ENCODE measurements around the gene PNPLA2.

DNA sequence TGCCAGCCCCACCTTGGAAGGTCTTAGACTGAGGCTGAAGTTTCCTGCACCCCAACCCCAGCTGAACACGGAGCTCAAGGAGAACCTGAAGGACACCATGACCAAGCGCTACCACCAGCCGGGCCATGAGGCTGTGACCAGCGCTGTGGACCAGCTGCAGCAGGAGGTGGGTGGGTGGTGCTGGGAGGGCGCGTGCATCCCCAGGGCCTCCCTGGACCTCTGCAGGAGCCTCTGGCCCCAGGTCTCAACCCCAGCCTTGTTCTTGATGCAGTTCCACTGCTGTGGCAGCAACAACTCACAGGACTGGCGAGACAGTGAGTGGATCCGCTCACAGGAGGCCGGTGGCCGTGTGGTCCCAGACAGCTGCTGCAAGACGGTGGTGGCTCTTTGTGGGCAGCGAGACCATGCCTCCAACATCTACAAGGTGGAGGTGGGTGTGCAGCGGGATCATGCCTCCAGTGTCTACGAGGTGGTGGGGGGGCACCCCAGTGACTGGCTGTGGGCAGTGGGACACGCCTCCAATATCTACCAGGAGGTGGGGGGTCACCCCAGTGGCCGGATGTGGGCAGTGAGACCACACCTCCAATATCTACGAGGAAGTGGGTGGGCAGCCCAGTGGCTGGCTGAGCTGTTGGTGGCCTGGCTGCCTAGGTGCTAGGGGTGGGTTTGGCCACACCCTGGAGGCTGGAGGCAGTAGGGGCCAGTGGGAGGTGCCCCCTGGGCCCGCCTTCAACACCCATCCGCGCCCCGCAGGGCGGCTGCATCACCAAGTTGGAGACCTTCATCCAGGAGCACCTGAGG, 18.7 kb downstream of the PNPLA2 start:
- TF ChIP-seq, protein P1, sequence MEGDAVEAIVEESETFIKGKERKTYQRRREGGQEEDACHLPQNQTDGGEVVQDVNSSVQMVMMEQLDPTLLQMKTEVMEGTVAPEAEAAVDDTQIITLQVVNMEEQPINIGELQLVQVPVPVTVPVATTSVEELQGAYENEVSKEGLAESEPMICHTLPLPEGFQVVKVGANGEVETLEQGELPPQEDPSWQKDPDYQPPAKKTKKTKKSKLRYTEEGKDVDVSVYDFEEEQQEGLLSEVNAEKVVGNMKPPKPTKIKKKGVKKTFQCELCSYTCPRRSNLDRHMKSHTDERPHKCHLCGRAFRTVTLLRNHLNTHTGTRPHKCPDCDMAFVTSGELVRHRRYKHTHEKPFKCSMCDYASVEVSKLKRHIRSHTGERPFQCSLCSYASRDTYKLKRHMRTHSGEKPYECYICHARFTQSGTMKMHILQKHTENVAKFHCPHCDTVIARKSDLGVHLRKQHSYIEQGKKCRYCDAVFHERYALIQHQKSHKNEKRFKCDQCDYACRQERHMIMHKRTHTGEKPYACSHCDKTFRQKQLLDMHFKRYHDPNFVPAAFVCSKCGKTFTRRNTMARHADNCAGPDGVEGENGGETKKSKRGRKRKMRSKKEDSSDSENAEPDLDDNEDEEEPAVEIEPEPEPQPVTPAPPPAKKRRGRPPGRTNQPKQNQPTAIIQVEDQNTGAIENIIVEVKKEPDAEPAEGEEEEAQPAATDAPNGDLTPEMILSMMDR (IDR thresholded peaks at IDR 0.05): no peak
- TF ChIP-seq POLR2A (IDR thresholded peaks at IDR 0.05): no peak
- TF ChIP-seq EP300 (IDR thresholded peaks at IDR 0.05): no peak

All from gastroesophageal sphincter (tissue), 3 donors.